ENCODE results near the gene IL18RAP.

Gene IL18RAP

GRCh38 chr2:102422910-102423309 is at the start of gene IL18RAP:
IL18RAP (plus strand) TSS chr2:102423160; CDS start chr2:102423278, 118 bp downstream.
- DNase-seq (ENCODE audit: low spot score): no peak

GRCh38 chr2:102376052-102376591 is 46.8 kb upstream of the IL18RAP start:
- DNase-seq (ENCODE audit: low spot score): no peak

- no peak for DNase-seq (ENCODE audit: low spot score)
Observed at GRCh38 chr2:102383722-102384121, 39.2 kb upstream of the IL18RAP start.

- DNase-seq (ENCODE audit: low spot score): no peak
Observed at GRCh38 chr2:102385522-102385921, 37.4 kb upstream of the IL18RAP start.

- no peak for DNase-seq (ENCODE audit: low spot score)
Observed at GRCh38 chr2:102386004-102386403, 37.0 kb upstream of the IL18RAP start.

GRCh38 chr2:102386867-102387541 is 36.0 kb upstream of the IL18RAP start:
- no peak for DNase-seq (ENCODE audit: low spot score)

GRCh38 chr2:102387763-102388546 is 35.0 kb upstream of the IL18RAP start:
- no peak for DNase-seq (ENCODE audit: low spot score)

GRCh38 chr2:102391565-102391964 is 31.4 kb upstream of the IL18RAP start:
- DNase-seq (ENCODE audit: low spot score): no peak

- no peak for DNase-seq (ENCODE audit: low spot score)
Observed at GRCh38 chr2:102392096-102392495, 30.9 kb upstream of the IL18RAP start.

GRCh38 chr2:102392942-102393341 is 30.0 kb upstream of the IL18RAP start:
- no peak for DNase-seq (ENCODE audit: low spot score)

- no peak for DNase-seq (ENCODE audit: low spot score)
Observed at GRCh38 chr2:102396012-102396411, 26.9 kb upstream of the IL18RAP start.

- DNase-seq (ENCODE audit: low spot score): no peak
Observed at GRCh38 chr2:102397209-102397608, 25.8 kb upstream of the IL18RAP start.

- no peak for DNase-seq (ENCODE audit: low spot score)
Observed at GRCh38 chr2:102399499-102400141, 23.3 kb upstream of the IL18RAP start.

GRCh38 chr2:102401456-102401855 is 21.5 kb upstream of the IL18RAP start:
- no peak for DNase-seq (ENCODE audit: low spot score)

- no peak for DNase-seq (ENCODE audit: low spot score)
Observed at GRCh38 chr2:102401865-102402264, 21.1 kb upstream of the IL18RAP start.

- DNase-seq (ENCODE audit: low spot score): no peak
Observed at GRCh38 chr2:102410952-102411351, 12.0 kb upstream of the IL18RAP start.

GRCh38 chr2:102412199-102412598 is 10.8 kb upstream of the IL18RAP start:
- no peak for DNase-seq (ENCODE audit: low spot score)

GRCh38 chr2:102417946-102418345 is 5.0 kb upstream of the IL18RAP start:
- no peak for DNase-seq (ENCODE audit: low spot score)

- no peak for DNase-seq (ENCODE audit: low spot score)
Observed at GRCh38 chr2:102418421-102418961, 4.5 kb upstream of the IL18RAP start.

GRCh38 chr2:102420290-102420689 is 2.7 kb upstream of the IL18RAP start:
- DNase-seq (ENCODE audit: low spot score): no peak

- no peak for DNase-seq (ENCODE audit: low spot score)
Observed at GRCh38 chr2:102421890-102422759, 835 bp upstream of the IL18RAP start.

All from AG08396 (cell line).